Measurements from ENCODE around the gene CFAP141. TPM values are rescaled to one million over a fixed set of nuclear protein-coding genes. Genes with fewer than 3 reads are reported as not detected.

Gene CFAP141
- polyA plus RNA-seq, 1 of the 3 experiments (the other 2 are of a cell fraction), result not detected

DNA sequence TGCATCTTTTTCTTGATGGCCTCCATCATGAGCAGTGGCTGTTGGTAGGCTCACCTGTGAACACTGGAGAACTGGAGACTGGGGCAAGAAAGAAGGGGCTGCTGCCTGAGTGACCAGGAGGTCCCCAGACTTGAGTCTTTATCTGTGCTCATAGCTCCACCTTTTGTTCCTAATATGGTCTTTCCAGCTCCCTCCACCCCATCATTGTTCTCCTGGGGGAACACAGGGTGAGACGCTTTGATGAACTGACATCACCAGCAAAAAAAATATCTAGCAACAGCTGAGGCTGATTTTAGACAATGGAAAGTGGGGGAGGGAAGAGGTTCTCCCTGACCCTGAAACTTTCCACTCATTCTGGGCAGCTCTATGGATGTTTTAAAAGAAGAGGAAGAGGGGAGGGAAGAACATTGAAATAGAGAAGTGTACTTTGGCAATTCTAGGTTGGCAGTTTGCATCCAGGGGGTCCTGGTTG, 14.1 kb downstream of the CFAP141 start, which contains the start of gene TPM3:
Gene TPM3, minus strand, starts transcription at position 111 of the 472 bp plus-strand sequence. Its CDS starts 82 bp downstream, at position 29.
- ChIA-PET CTCF (interaction anchor here (1.3 kb wide), 1 partner anchor 80 kb away, joined by 3 read pairs; no protein-coding TSS in a partner anchor), POLR2A (no interaction called here)
- H3K79me2 ChIP-seq (ENCODE audit: insufficient read depth), result no peaks in the 10 kb centered on the region
- H3K27me3 ChIP-seq (ENCODE audit: insufficient read depth), result no peaks in the 10 kb centered on the region
- H2AFZ ChIP-seq (ENCODE audit: low read depth), result no peak within 1 kb of the TSS
- no peaks in the 10 kb centered on the region for H3F3A ChIP-seq (replicated peaks; ENCODE audit: insufficient read depth)
- no peak for DNase-seq
- no peaks in the 10 kb centered on the region for H3K9me3 ChIP-seq
- H4K20me1 ChIP-seq (ENCODE audit: insufficient read depth), result no peaks in the 10 kb centered on the region
- no peak within 1 kb of the TSS for H3K9ac ChIP-seq
- H3K27ac ChIP-seq (ENCODE audit: low read depth in 2 of 2, low read length in 1 of 2), result no peak within 1 kb of the TSS
- H3K4me2 ChIP-seq, result no peak within 1 kb of the TSS
- TF ChIP-seq TEAD4 (IDR thresholded peaks at IDR 0.05; ENCODE audit: borderline replicate concordance, insufficient read depth) (no peak), NFIC (IDR thresholded peaks at IDR 0.05; ENCODE audit: borderline replicate concordance) (no peak), FOSL2 (IDR thresholded peaks at IDR 0.05; ENCODE audit: borderline replicate concordance, low read depth) (no peak), FOXM1 (IDR thresholded peaks at IDR 0.05; ENCODE audit: low read depth) (no peak), SMC3 (IDR thresholded peaks at IDR 0.05; ENCODE audit: low read depth, low read length) (no peak), NRF1 (IDR thresholded peaks at IDR 0.05; ENCODE audit: low read depth, low read length) (no peak)
- WGBS (ENCODE audit: low lambda C conversion rate), result 13% methylated on average over 1 of the region's 1 CpG
- no peaks in the 10 kb centered on the region for H3K36me3 ChIP-seq (replicated peaks in 1 of 2; ENCODE audit: control insufficient read depth in 1 of 2, insufficient read depth in 2 of 2, low read length in 1 of 2)
- H3K4me1 ChIP-seq (ENCODE audit: control insufficient read depth in 1 of 2, insufficient read depth in 2 of 2, low read depth in 1 of 2, low read length in 1 of 2), result no peaks in the 10 kb centered on the region; a peak in 1 of 4 replicates
- no peak within 1 kb of the TSS for H3K4me3 ChIP-seq (ENCODE audit: low read depth in 2 of 2, low read length in 1 of 2)
- no peaks in the 10 kb centered on the region for H3K9me2 ChIP-seq

DNA sequence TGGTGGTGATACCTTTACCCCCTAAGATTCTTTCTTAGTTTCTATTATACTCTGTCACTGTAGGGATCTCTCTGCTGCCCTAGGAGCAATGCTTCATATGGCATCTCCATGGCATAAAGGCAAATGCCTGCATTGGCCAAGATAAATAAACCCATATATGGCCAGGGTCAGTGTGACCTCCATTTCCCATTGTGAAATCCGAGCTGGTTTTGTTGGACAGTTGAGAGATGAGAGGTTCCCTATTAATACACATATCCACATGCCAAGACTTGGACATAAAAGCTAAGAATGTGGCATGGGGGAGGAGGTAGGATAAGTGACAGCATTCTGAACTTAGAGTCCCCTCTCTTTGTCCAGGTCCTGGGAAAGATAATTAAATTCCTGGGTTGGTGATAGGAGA, 15.6 kb downstream of the CFAP141 start:
- H3K4me2 ChIP-seq, result no peak overlapping the region
- no peak for DNase-seq
- POLR2A ChIA-PET, result no interaction called here

DNA sequence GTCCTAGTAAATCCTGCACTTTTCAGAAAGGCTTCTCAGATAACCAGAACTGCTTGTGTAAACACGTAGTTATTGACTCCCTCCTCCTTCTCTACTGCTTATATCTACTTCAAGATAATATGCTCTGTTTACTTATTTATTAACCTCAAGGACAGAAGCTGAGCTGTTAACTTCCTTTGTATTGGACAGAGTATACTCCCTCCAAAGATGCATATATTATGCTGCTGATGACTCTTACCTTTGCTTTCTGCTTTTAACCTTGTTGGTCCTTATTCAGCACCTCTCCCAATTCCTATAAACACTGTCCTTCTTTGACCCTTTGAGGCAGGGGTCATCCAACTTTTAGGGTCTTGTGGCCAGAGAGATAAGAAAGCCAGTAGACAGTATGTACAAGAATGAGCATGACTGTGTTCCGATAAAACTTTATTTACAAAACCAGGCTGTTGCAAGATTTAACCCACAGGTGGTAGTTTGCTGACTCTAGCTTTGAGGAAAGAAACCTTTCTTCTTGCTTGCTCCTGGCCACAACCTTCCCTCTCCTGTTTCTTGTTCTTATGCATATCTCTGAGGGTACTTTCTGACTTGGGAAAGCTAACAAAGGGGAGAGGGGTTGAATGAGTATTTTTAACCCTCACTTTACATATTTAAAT, 19.2 kb downstream of the CFAP141 start:
- H3K27me3 ChIP-seq (ENCODE audit: insufficient read depth), result no peaks in the 10 kb centered on the region
- H3K4me2 ChIP-seq, result no peak overlapping the region
- TF ChIP-seq SMC3 (IDR thresholded peaks at IDR 0.05; ENCODE audit: low read depth, low read length), result no peak
- no peak for TF ChIP-seq GABPA (IDR thresholded peaks at IDR 0.05; ENCODE audit: low read depth)
- TF ChIP-seq, protein P1, sequence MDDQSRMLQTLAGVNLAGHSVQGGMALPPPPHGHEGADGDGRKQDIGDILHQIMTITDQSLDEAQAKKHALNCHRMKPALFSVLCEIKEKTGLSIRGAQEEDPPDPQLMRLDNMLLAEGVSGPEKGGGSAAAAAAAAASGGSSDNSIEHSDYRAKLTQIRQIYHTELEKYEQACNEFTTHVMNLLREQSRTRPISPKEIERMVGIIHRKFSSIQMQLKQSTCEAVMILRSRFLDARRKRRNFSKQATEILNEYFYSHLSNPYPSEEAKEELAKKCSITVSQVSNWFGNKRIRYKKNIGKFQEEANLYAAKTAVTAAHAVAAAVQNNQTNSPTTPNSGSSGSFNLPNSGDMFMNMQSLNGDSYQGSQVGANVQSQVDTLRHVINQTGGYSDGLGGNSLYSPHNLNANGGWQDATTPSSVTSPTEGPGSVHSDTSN (IDR thresholded peaks at IDR 0.05), result no peak

More for the DNA sequence above, 15.6 kb downstream of the CFAP141 start:
- 0% methylated on average over 1 of the region's 1 CpG for WGBS (ENCODE audit: low lambda C conversion rate)
- H3K36me3 ChIP-seq (replicated peaks in 1 of 2; ENCODE audit: control insufficient read depth in 1 of 2, insufficient read depth in 2 of 2, low read length in 1 of 2), result no peaks in the 10 kb centered on the region
- H3K9ac ChIP-seq, result no peak overlapping the region
- no peak overlapping the region for H2AFZ ChIP-seq (ENCODE audit: low read depth)
- no peaks in the 10 kb centered on the region for H3K9me2 ChIP-seq
- no peaks in the 10 kb centered on the region for H4K20me1 ChIP-seq (ENCODE audit: insufficient read depth)
- H3K4me3 ChIP-seq (ENCODE audit: low read depth in 2 of 2, low read length in 1 of 2), result no peak overlapping the region; a peak in 1 of 4 replicates
- no peaks in the 10 kb centered on the region for H3K79me2 ChIP-seq (ENCODE audit: insufficient read depth)
- CTCF ChIA-PET, result interaction anchor here (1.0 to 2.8 kb wide), 6 partner anchors 9 to 144 kb away, joined by 3 to 17 read pairs (median 4); partner anchors contain the start of gene HAX1
- H3K27ac ChIP-seq (ENCODE audit: low read depth in 2 of 2, low read length in 1 of 2), result no peak overlapping the region
- H3F3A ChIP-seq (replicated peaks; ENCODE audit: insufficient read depth), result peaks cover 8% of the 10 kb centered on the region
- TF ChIP-seq RCOR1 (IDR thresholded peaks at IDR 0.05; ENCODE audit: low read length), result no peak
- TF ChIP-seq JUND (IDR thresholded peaks at IDR 0.05), result no peak
- TF ChIP-seq GATA2 (CRISPR knock-in tag; IDR thresholded peaks at IDR 0.05), result no peak
- TF ChIP-seq CHD2 (IDR thresholded peaks at IDR 0.05; ENCODE audit: low read length, partially characterized antibody), result no peak
- TF ChIP-seq YY1 (IDR thresholded peaks at IDR 0.05; ENCODE audit: low read depth), result no peak
- TF ChIP-seq RAD21 (IDR thresholded peaks at IDR 0.05; ENCODE audit: low read length), result no peak
- TF ChIP-seq, protein P1 (IDR thresholded peaks at IDR 0.05), result no peak
- no peaks in the 10 kb centered on the region for H3K27me3 ChIP-seq (ENCODE audit: insufficient read depth)
- H3K4me1 ChIP-seq (ENCODE audit: control insufficient read depth in 1 of 2, insufficient read depth in 2 of 2, low read depth in 1 of 2, low read length in 1 of 2), result no peaks in the 10 kb centered on the region; a peak in 1 of 4 replicates
- no peaks in the 10 kb centered on the region for H3K9me3 ChIP-seq

More for the DNA sequence above, 19.2 kb downstream of the CFAP141 start:
- ChIA-PET POLR2A (no interaction called here), CTCF (no interaction called here)
- Histone ChIP-seq H4K20me1 (ENCODE audit: insufficient read depth) (peaks cover 3% of the 10 kb centered on the region), H2AFZ (ENCODE audit: low read depth) (no peak overlapping the region), H3K79me2 (ENCODE audit: insufficient read depth) (peaks cover 11% of the 10 kb centered on the region), H3K4me3 (ENCODE audit: low read depth in 2 of 2, low read length in 1 of 2) (no peak overlapping the region), H3K4me1 (ENCODE audit: control insufficient read depth in 1 of 2, insufficient read depth in 2 of 2, low read depth in 1 of 2, low read length in 1 of 2) (peaks cover 0 to 6% of the 10 kb centered on the region in 2 experiments; a peak in 1 of 4 replicates), H3K9me3 (no peaks in the 10 kb centered on the region), H3K9ac (no peak overlapping the region), H3K9me2 (no peaks in the 10 kb centered on the region), H3K27ac (ENCODE audit: low read depth in 2 of 2, low read length in 1 of 2) (no peak overlapping the region), H3K36me3 (replicated peaks in 1 of 2; ENCODE audit: control insufficient read depth in 1 of 2, insufficient read depth in 2 of 2, low read length in 1 of 2) (no peaks in the 10 kb centered on the region), H3F3A (replicated peaks; ENCODE audit: insufficient read depth) (peaks cover 11% of the 10 kb centered on the region)
- no peak for DNase-seq
- 27% methylated on average over 2 of the region's 2 CpGs for WGBS (ENCODE audit: low lambda C conversion rate)

Measured in SK-N-SH (cell line).